ENCODE data around the gene DYNLL1. TPM values are rescaled to one million over a fixed set of nuclear protein-coding genes. Genes with fewer than 3 reads are reported as not detected.
"Not testable (repeated sequence)": the region's sequence is repeated elsewhere in the genome, so short reads cannot be mapped to it uniquely, and the experiment has no call there.

DYNLL1 gene
- 447 and 502 TPM in 2 replicates for total RNA-seq (2014; rRNA removed; shearing (Covaris generic))
- 287 and 366 TPM in 2 replicates for polyA plus RNA-seq (2015; cell fraction: cytosol; rRNA removed)
- 120 and 144 TPM in 2 replicates for polyA plus RNA-seq (2015; cell fraction: nucleus; rRNA removed)

DNA sequence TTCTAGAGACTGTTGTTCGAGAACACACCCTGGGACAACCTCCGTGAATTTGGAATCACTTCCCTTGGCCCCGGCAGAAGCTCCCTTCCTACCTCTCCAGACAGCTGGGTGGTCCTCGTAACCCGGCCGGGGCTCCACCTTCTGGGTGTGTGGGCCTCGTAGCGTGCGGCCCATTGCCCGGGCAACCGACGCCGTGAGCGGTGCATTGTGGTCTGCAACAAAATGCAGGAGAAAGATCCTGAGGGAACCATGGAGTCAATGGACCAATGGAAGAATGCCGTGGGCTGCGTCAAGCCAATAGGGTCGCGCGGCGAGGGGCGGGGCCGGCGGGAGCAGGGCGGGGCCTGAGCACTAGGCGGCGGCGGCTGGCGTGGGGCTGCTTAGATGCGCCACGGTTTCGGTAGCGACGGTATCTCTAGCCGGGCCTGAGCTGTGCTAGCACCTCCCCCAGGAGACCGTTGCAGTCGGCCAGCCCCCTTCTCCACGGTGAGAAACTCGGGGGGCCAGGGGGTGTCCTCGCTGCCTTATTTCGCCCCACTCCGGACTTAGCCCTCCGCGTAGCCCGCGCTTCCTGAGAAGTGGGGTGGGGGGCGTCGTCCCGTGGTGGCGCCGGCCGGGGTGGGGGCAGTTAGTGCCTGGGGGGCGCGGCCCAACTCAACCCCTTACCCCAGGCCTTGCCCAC lies at the start of gene DYNLL1:
DYNLL1 (plus strand) TSS at position 383 of the 682 bp plus-strand sequence. CDS start 309 bp downstream, outside the sequence.
- peak; percentile 98 for DNase-seq (ENCODE audit: low read depth, low spot score)
- in situ Hi-C loops (cut with HindIII; ENCODE audit: low pct_unique_long_range_greater_than_20kb, low sequenced_read_pairs), result no loop called here

DNA sequence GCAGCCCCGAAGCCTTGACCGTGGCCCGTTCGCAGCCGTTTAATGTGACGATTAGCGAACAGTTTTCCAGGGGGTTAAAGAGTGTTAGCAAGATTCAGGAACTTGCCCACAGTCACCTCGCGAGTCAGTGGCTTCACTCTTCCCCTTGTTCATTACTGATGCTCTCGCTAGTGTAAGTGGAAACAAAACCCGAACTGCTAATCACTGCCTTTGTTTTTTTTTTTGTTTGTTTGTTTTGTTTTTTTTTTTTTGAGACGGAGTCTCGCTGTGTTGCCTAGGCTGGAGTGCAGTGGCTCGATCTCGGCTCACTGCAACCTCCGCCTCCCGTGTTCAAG lies 49.1 kb upstream of the DYNLL1 start:
- DNase-seq (ENCODE audit: low read depth, low spot score); in situ Hi-C loops (cut with HindIII; ENCODE audit: low pct_unique_long_range_greater_than_20kb, low sequenced_read_pairs): not testable (repeated sequence)

DNA sequence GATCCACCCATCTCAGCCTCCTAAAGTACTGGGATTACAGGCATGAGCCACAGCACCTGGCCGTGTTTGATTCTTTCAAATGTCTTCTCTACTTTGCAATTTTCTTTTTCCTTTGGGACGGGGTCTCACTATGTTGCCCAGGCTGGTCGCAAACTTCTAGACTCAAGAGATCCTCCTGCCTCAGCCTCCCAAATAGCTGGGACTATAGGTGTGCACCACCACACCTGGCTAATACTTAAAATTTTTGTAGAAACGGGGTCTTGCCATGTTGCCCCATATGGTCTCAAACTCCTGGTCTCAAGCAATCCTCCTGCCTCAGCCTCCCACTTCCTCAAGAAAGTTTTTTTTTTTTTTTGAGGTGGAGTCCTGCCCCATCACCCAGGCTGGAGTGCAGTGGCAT lies 47.9 kb upstream of the DYNLL1 start:
- no peak for DNase-seq (ENCODE audit: low read depth, low spot score)
- in situ Hi-C loops (cut with HindIII; ENCODE audit: low pct_unique_long_range_greater_than_20kb, low sequenced_read_pairs), result no loop called here

DNA sequence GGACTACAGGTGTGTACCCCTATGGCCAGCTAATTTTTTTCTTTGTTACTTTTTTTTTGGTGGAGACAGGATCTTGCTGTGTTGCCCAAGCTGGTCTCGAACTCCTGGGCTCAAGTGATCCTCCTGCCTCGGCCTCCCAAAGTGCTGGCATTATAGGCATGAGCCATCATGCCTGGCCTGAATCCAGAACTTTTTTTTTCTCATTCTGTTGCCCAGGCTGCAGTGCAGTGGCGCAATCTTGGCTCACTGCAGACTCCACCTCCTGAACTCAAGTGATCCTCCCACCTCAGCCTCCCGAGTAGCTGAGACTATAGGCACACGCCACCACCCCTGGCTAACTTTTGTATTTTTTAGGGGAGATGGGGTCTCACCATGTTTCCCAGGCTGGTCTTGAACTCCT lies 43.4 kb upstream of the DYNLL1 start:
- in situ Hi-C loops (cut with HindIII; ENCODE audit: low pct_unique_long_range_greater_than_20kb, low sequenced_read_pairs), result not testable (repeated sequence)

DNA sequence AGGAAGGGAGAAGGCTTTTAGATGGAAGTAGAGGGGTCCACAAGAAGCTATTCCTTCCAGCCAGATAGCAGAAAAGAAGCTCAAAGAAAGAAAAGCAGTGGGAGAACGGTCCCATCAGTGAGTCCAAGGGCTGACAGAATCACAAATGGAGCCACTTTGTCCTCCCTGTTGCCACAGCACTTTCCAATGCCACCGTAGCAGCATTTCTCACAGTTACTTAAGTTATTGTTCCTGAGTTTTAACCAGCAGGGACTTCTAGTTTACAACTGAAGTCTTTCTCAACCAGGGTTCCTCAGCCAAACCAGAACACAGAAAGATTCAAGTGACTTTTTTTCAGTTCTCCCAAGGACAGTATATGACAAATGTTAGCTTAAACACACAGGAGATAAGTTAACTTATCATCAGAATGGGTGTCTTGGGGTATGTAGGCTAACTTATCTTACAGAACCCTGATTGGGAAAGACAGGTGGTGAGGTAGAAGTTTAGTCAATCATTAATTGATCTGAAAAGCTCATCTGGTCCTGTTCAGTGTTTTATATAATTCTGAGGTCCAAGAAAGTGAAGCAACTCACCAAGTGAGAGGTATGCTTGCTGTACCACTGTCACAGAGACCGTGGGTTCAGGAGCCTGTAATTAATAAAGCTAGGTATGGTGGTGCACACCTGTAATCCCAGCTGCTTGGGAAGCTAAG lies 42.7 kb upstream of the DYNLL1 start:
- no peak for DNase-seq (ENCODE audit: low read depth, low spot score)
- in situ Hi-C loops (cut with HindIII; ENCODE audit: low pct_unique_long_range_greater_than_20kb, low sequenced_read_pairs), result no loop called here

More for the DNA sequence above, 43.4 kb upstream of the DYNLL1 start:
- not testable (repeated sequence) for DNase-seq (ENCODE audit: low read depth, low spot score)

DNA sequence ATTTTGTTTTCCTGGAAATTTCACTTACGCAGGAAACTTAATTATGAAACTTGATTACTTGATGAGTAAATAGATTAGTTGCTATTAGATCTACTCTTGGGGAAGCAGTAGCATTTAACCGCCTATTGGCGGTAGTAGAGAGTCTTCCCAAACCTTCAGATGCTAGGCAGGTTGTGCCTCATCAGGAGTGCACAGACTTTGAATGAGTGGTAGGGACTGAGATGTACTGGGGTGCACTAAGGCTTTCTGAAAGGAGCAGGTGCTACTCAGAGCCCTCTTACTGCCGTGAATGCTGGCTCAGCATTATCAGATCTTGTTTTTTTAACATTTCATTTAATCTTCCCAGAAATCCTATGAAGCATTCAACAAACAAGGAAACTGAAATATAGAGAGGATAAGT lies 41.9 kb upstream of the DYNLL1 start:
- peak; percentile 67 for DNase-seq (ENCODE audit: low read depth, low spot score)
- in situ Hi-C loops (cut with HindIII; ENCODE audit: low pct_unique_long_range_greater_than_20kb, low sequenced_read_pairs), result no loop called here

DNA sequence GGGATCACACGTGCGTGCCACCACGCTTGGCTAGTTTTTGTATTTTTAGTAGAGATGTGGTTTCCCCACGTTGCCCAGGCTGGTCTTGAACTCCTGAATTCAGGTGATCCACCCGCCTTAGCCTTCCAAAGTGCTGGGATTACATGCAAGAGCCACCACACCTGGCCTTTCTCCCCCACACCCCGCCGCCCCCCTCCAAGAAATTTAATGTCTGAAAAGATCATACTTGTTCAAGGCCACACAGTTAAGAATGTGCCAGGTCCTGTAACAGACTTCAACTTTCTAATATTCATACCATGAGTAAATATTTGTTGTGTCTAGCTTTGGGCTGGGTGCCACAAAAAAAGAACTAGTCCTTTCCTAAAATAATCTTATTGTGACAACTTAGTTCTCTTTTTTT lies 40.6 kb upstream of the DYNLL1 start:
- in situ Hi-C loops (cut with HindIII; ENCODE audit: low pct_unique_long_range_greater_than_20kb, low sequenced_read_pairs), result no loop called here
- DNase-seq (ENCODE audit: low read depth, low spot score), result no peak

DNA sequence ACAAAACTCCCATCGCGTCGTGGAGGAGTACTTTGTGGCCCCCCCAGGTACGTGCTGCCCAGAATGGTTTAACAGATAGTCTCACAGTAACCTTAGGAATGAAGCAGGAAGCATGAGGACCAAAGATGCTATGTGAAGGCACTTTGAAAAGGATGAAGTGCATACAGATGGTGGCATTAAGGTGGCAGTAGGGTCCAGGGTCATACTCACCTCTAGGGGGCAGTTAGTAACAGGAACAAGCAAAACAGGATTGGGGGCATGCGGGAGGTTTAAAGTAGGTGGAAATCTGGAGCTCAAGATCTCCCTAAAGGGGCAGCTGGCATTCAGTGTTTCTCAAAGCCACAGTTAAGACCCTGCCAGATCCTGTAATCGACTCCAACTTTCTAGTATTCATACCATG lies 38.8 kb upstream of the DYNLL1 start:
- in situ Hi-C loops (cut with HindIII; ENCODE audit: low pct_unique_long_range_greater_than_20kb, low sequenced_read_pairs), result no loop called here
- peak; percentile 51 for DNase-seq (ENCODE audit: low read depth, low spot score)

DNA sequence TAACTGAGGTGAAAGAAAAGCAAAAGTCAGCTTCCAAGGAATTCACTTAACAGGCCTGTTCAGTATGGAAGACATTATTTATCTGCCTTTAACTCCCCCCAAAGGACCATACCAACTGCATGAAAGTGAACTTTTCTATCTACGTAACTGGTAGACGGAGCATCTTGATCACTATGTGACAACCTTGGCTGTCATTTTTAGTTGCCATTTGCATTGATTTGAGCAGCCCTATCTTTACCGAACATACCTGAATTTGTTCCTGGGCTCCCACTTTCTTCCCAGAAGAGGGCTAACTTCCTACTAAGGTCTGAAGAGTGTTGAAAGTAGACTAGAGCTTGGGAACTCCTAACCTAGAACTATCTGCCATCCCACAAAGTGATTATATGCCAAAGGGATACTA lies 35.8 kb upstream of the DYNLL1 start:
- no peak for DNase-seq (ENCODE audit: low read depth, low spot score)
- in situ Hi-C loops (cut with HindIII; ENCODE audit: low pct_unique_long_range_greater_than_20kb, low sequenced_read_pairs), result no loop called here

DNA sequence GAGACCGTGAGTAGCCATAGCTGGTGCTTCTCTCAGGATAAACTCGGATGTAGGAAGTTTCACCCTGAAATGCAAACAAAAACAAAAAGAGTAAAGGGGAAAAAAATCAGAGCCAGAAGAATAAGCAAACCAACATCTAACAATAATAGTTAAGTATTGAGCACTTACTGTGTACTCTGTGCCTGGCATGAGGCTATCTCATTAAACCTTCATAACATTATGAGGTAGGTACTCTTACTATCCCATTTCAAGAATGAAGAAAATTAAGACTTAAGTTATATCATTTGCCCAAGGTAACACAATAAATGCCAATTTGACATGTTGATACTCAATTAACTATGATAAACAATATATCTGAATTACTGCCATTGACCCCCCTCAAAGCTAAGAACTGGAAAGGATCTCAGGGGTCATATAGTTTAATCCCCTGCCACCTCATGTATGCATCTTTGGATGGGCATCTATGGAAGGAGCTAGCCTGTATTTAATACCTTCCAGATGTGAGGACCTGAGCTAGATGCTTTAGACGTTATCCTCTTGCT lies 33.7 kb upstream of the DYNLL1 start:
- in situ Hi-C loops (cut with HindIII; ENCODE audit: low pct_unique_long_range_greater_than_20kb, low sequenced_read_pairs), result no loop called here
- DNase-seq (ENCODE audit: low read depth, low spot score), result no peak

DNA sequence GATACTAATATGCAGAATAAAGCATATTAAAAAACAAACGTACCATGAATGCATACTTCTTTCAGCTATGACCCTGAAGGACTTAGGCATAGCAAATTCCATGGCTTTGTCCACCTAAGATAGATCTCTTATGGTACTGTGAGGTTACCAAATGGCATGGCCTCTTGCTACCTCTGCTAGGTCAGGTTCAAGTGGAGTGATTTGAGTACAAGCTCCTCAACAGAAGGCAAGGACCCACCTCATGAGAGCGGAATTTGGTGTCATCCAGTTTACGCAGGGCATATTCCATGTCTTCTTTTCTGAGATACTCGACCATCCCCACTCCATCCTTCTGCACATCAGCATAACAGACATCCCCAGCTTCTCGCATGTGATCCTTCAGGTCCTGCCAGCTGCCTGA lies 32.2 kb upstream of the DYNLL1 start:
- no peak for DNase-seq (ENCODE audit: low read depth, low spot score)
- in situ Hi-C loops (cut with HindIII; ENCODE audit: low pct_unique_long_range_greater_than_20kb, low sequenced_read_pairs), result no loop called here

DNA sequence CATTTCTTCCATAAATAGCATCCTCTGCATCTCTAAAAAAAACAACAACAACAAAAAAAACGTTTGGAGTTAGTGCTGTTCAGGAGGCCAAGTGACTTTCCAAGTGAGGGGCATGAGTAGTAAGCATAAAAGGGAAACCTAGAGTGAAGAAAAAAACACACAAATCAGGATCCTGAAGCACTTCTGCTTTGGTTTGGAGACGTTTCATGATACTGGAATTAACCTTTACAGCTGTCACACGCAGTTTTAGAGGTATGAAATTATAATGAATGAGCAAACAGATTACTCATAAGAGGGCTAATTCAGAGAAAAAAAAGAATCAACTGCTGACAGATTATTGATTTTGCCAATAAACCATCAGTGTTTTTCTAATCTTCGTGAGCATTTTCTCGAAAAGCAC lies 30.2 kb upstream of the DYNLL1 start:
- in situ Hi-C loops (cut with HindIII; ENCODE audit: low pct_unique_long_range_greater_than_20kb, low sequenced_read_pairs), result no loop called here
- DNase-seq (ENCODE audit: low read depth, low spot score), result no peak

DNA sequence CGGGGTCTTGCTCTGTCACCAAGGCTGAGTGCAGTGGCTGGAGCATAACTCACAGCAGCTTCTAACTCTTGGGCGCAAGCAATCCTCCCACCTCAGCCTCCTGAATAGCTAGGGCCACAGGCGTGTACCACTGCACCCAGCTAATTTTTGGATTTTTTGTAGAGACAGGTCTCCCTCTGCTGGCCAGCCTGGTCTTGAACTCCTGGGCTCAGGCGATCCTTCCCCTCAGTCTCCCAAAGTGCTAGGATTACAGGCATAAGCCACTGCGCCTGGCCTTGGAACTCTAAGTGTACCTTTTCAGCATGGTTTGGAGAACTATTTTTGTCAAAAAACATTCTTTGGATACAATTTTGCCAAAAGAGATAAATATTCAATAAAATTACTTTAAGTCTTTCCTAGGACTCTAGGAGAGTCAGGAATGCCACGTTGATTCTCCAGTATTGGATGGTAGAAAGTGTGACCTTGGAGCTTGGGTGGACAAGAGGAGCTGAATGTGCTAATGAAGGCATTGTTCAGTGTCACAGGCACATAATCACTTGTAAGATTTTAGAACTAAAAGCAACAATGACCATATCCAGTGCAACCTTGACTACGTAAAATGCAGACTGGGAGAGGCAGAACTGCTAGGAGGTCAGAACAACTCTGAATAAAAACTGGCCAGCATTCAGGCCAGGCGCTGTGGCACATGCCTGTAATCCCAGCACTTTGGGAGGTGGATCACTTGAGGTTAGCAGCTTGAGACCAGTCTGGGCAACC lies 29.2 kb upstream of the DYNLL1 start:
- in situ Hi-C loops (cut with HindIII; ENCODE audit: low pct_unique_long_range_greater_than_20kb, low sequenced_read_pairs), result no loop called here
- DNase-seq (ENCODE audit: low read depth, low spot score), result peak; percentile 75

DNA sequence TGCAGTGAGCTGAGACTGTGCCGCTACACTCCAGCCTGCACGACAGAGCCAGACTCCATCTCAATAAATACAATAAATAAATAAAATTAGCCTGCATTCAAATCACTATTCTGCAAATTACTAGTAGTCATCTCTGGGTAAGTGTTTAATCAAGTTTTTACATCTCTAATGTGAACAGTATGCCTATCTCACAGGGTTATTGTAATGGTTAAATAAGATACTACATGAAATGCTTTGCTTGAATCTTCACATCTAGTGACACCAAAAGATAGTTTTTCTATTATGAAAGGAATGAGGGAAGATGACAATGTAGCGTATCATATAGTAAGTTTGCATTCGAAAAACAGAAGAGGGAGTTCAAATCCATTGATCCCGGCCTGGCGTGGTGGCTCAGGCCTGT lies 28.5 kb upstream of the DYNLL1 start:
- in situ Hi-C loops (cut with HindIII; ENCODE audit: low pct_unique_long_range_greater_than_20kb, low sequenced_read_pairs), result no loop called here
- DNase-seq (ENCODE audit: low read depth, low spot score), result no peak

DNA sequence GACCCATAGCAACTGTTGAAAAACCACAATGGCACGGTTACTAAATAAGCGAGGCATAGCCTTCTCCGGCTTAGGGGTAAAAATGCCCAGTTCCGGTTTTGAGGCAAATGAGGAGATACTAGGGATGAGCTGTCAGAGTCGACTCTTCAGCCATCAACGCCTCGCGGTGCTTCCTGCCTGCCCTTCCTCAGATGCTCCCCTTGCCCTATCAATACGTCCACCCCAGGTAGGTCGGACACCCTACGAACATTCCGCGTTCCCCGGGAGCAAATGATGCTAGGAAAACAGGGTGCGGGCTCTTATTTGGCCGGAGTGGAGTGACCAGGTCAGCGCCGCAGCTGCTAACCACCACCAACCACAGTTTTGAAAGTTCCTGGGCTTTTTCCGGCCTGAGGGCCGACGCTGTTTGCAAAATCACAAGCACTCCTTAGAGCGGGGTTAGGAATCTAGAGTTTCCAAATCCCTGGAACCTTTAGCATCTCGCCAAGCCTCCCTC lies 27.5 kb upstream of the DYNLL1 start:
- in situ Hi-C loops (cut with HindIII; ENCODE audit: low pct_unique_long_range_greater_than_20kb, low sequenced_read_pairs), result no loop called here
- DNase-seq (ENCODE audit: low read depth, low spot score), result peak; percentile 31

DNA sequence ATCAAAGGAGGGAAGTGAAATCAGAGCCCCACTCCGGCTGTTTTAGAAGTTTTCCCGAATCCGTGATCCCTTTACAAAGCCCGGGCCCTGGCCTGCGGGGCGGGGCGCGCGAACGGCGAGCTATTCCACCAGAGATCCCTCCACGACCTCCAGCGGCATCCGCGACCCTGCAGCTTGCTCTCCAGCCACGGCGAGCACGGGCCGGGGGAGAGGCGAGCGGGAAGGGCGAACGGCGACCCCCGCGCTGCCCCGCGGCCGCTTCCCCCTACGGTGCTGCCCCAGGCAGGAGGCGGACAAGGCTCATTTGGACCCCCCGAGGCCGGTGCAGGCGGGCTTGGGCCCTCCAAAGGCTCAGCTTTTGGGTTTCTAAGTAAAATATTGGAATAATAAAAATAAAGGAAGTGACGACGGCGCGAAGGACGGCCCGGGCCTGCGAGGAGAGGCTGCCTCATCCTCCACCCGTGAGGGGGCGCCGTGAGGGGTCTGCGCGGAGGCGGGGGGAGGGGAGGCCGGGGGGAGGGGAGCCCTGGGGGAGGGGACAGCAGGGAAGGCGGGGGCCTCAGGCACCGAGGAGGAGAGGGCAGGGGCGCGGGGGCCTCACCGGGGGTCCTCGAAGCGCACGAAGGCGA lies 27.0 kb upstream of the DYNLL1 start:
- no peak for DNase-seq (ENCODE audit: low read depth, low spot score)
- in situ Hi-C loops (cut with HindIII; ENCODE audit: low pct_unique_long_range_greater_than_20kb, low sequenced_read_pairs), result no loop called here

DNA sequence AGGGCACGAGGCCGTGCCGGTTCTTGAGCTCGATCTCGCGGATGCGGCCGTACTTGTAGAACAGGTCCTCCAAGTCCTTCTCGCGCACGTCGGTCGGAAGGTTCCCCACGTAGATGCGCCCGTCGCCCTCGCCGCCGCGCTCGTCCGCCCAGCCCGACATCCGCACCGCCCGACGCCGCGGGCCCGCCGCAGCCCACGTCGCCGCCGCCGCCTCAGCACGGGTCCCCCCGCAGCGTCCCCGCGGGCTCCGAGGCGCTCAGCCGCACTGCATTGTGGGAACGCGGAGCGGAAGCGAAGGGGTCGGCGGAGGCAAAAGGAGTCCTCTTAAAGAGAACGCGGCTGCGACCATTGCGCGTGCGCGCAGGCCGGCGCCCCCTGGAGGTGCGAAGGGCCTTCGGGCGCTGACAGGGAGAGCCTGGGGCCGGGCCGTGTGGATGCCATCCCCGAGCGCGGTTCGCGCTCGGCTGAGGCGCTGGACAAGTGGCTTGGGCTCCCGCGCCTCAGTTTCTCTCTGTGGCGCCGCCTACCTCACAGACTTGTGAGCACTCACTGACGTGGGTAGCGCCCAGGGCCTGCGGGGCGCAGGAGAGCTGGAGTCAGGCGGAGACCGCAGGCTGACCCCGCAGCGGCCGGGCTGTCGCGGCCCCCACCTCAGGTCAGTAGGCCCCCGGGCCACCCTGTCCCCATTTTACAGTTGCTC lies 26.3 kb upstream of the DYNLL1 start, which contains the start of gene SRSF9:
SRSF9 (minus strand) TSS at position 299 of the 700 bp plus-strand sequence; CDS start at position 160, 139 bp downstream.
- in situ Hi-C loops (cut with HindIII; ENCODE audit: low pct_unique_long_range_greater_than_20kb, low sequenced_read_pairs), result no loop called here
- peak; percentile 94 for DNase-seq (ENCODE audit: low read depth, low spot score)
